Loucy (cell line): ENCODE data around the gene TES.

Experiments used
- CTCF ChIP-seq: fragments of 200-600 bp; sonication (generic); conservative IDR thresholded peaks from 2 replicates; pipeline ENCODE4 v1.5.1; 2014; ENCODE audit warnings: mild to moderate bottlenecking, antibody characterized with exemption, low read length
- EZH2phosphoT487 ChIP-seq: fragments of 200-600 bp; IDR thresholded peaks from 2 replicates; pipeline ENCODE4 v1.6.1; 2018; ENCODE audit warnings: antibody characterized with exemption, mild to moderate bottlenecking, moderate library complexity, borderline replicate concordance

- no peak for TF ChIP-seq CTCF
- TF ChIP-seq EZH2phosphoT487: no peak
Observed at GRCh38 chr7:116172353-116172752, 38.0 kb upstream of the TES start.
